K562 (cell line): ENCODE data around the gene POU2F3. TPM values are rescaled to one million over a fixed set of nuclear protein-coding genes. Genes with fewer than 3 reads are reported as not detected.

Experiments used
- ATAC-seq: fragments of 200-7000 bp; cut with Tn5 transposase; 3 replicates; pipeline ENCODE4 v1.9.1; 2020; ENCODE audit warnings: moderate library complexity
- BruUV-seq: library from RNA; stranded (reverse); fragments of 400-500 nt; replicated peaks from 2 replicates; lab custom pipeline; 2021; lab: Mats Ljungman, UMichigan
- CTCF ChIA-PET: fragments of 300-600 bp; formaldehyde crosslinking; extraction: SDS; loops from one replicate; lab custom pipeline; 2021; ENCODE audit warnings: low intra/inter-chr PET ratio; lab: Yijun Ruan, JAX
- POLR2A ChIA-PET: fragments of 300-600, 350-650 bp; sonication (Branson Sonifier 250); formaldehyde crosslinking; extraction: SDS; loops from one replicate; lab custom pipeline; 2021; ENCODE audit warnings: antibody characterized with exemption, inconsistent platforms; lab: Yijun Ruan, JAX
- DNase-seq, 4 experiments: peaks; one replicate each; pipeline versions ENCODE4 v3.0.0 to v3.0.0-alpha.2; 2011 to 2018; ENCODE audit warnings: low spot score in 3 of 4, mixed read lengths in 3 of 4; ENCODE audit errors: extremely low read depth in 1 of 4
- FAIRE-seq: peaks from 2 replicates; lab custom pipeline; 2011; peaks lifted over from hg19 to GRCh38; lab: Jason Lieb, UNC
- H2AFZ ChIP-seq: 2 replicates; pipeline ENCODE4 v1.6.0; 2011; ENCODE audit warnings: low read depth, low read length, control low read depth, inconsistent platforms
- H3K27ac ChIP-seq: fragments of 200-600 bp; 3 replicates; pipeline ENCODE4 v1.8.0; 2011; ENCODE audit warnings: low read depth, mild to moderate bottlenecking, control low read depth, inconsistent platforms, low read length, moderate library complexity, mixed read lengths; ENCODE audit errors: extremely low read depth
- H3K27me3 ChIP-seq, 2 experiments: fragments of 300-600 bp in 1 of 2; 2 replicates in 1 of 2; 3 replicates in 1 of 2; pipeline versions ENCODE4 v1.6.0 to v1.8.0; 2011; ENCODE audit warnings: inconsistent platforms in 2 of 2, low read length in 2 of 2, mild to moderate bottlenecking in 1 of 2, mixed read lengths in 1 of 2, moderate library complexity in 1 of 2; ENCODE audit not compliant: control insufficient read depth in 2 of 2, insufficient read depth in 2 of 2
- H3K36me3 ChIP-seq: fragments of 300-600 bp; 3 replicates; pipeline ENCODE4 v1.8.0; 2011; ENCODE audit warnings: mild to moderate bottlenecking, low read length, inconsistent platforms; ENCODE audit not compliant: control insufficient read depth, insufficient read depth
- H3K4me1 ChIP-seq, 2 experiments: fragments of 200-600 bp in 1 of 2; replicated peaks in 1 of 2; 2 replicates in 1 of 2; 3 replicates in 1 of 2; pipeline versions ENCODE4 v1.5.1 to v1.8.0; 2011; ENCODE audit warnings: inconsistent platforms in 2 of 2, low read length in 2 of 2, mild to moderate bottlenecking in 1 of 2, mixed read lengths in 1 of 2, moderate library complexity in 1 of 2; ENCODE audit not compliant: control insufficient read depth in 2 of 2, insufficient read depth in 2 of 2
- H3K4me2 ChIP-seq: 2 replicates; pipeline ENCODE4 v1.6.1; 2011; ENCODE audit warnings: low read length, control low read depth, inconsistent platforms, mixed read lengths; ENCODE audit not compliant: insufficient read depth
- H3K4me3 ChIP-seq: fragments of 200-600 bp; sonication (generic), shearing (Covaris generic); 2 replicates; pipeline ENCODE4 v1.5.1; 2016; ENCODE audit warnings: control low read depth, inconsistent platforms
- H3K79me2 ChIP-seq: fragments of 200-600 bp; 3 replicates; pipeline ENCODE4 v1.8.0; 2011; ENCODE audit warnings: low read length, inconsistent platforms; ENCODE audit not compliant: control insufficient read depth, insufficient read depth
- H3K9ac ChIP-seq, 2 experiments: 2 replicates each; pipeline versions ENCODE4 v1.6.0 to v1.6.1; 2011; ENCODE audit warnings: low read depth in 2 of 2, low read length in 2 of 2, control low read depth in 1 of 2, inconsistent platforms in 1 of 2, mild to moderate bottlenecking in 1 of 2, mixed read lengths in 1 of 2; ENCODE audit not compliant: insufficient read depth in 1 of 2
- H3K9me1 ChIP-seq: one replicate; pipeline ENCODE4 v1.6.0; 2011; ENCODE audit warnings: inconsistent platforms, mild to moderate bottlenecking, low read length, moderate library complexity; ENCODE audit not compliant: control insufficient read depth, insufficient read depth
- H3K9me3 ChIP-seq: replicated peaks from 2 replicates; pipeline ENCODE4 v1.5.1; 2011; ENCODE audit warnings: low read depth, low read length, inconsistent platforms; ENCODE audit not compliant: control insufficient read depth, insufficient read depth
- H4K20me1 ChIP-seq: replicated peaks from 2 replicates; pipeline ENCODE4 v1.6.1; 2011; ENCODE audit warnings: low read length, inconsistent platforms, mixed read lengths; ENCODE audit not compliant: control insufficient read depth, insufficient read depth
- HMGN3 ChIP-seq: IDR thresholded peaks from 2 replicates; pipeline ENCODE4 v1.6.1; 2011; ENCODE audit warnings: borderline replicate concordance, low read depth, mild to moderate bottlenecking, mixed read lengths, low read length; ENCODE audit not compliant: insufficient read length; ENCODE audit errors: extremely low read depth
- MYNN ChIP-seq, 2 experiments: sonication (generic); formaldehyde crosslinking in 1 of 2; IDR thresholded peaks; 2 replicates each; pipeline versions ENCODE4 v1.5.0 to v1.6.1; 2016 to 2020; ENCODE audit warnings: antibody characterized with exemption in 1 of 2, missing genetic modification reagents in 1 of 2
- PHF20 ChIP-seq: fragments of 450-650 bp; IDR thresholded peaks from 2 replicates; pipeline ENCODE4 v1.6.1; 2018; ENCODE audit not compliant: partially characterized antibody
- PTBP1 ChIP-seq: fragments of 200-400 bp; formaldehyde crosslinking; IDR thresholded peaks from 2 replicates; pipeline ENCODE4 v1.6.1; 2017; ENCODE audit warnings: low read depth, low read length
- SAFB2 ChIP-seq: fragments of 200-400 bp; formaldehyde crosslinking; IDR thresholded peaks from 2 replicates; pipeline ENCODE4 v1.6.1; 2018; ENCODE audit warnings: borderline replicate concordance, low read length, low read depth, moderate library complexity; ENCODE audit not compliant: severe bottlenecking
- TGIF2 ChIP-seq: sonication (generic); formaldehyde crosslinking; IDR thresholded peaks from 2 replicates; pipeline ENCODE4 v1.8.1; 2022; ENCODE audit warnings: mild to moderate bottlenecking, missing genetic modification reagents, moderate library complexity
- ZBTB17 ChIP-seq: fragments of 450-650 bp; formaldehyde crosslinking; IDR thresholded peaks from 2 replicates; pipeline ENCODE4 v1.4.0; 2020; ENCODE audit warnings: mild to moderate bottlenecking
- WGBS: fragments of 100-300 bp; shearing (Covaris generic); methylation state at CpG from one replicate; pipeline ENCODE4 v1.1.6; 2016; ENCODE audit warnings: low coverage, mixed read lengths; ENCODE audit not compliant: insufficient coverage; ENCODE audit errors: missing lambda C conversion rate; 5-methylcytosine and 5-hydroxymethylcytosine counted together
- in situ Hi-C: fragments of 300-500 bp; cut with MboI; formaldehyde crosslinking; loops from 4 replicates; pipeline ENCODE4 v1.15.0; 2018; ENCODE audit warnings: inconsistent platforms, mixed read lengths
- intact Hi-C: fragments of 100-400 bp; cut with micrococcal nuclease; formaldehyde crosslinking; loops from 2 replicates; pipeline ENCODE4 v1.14.2; 2022
- polyA plus RNA-seq, 8 experiments: library from polyadenylated mRNA; depleted of rRNA in 4 of 8; stranded (reverse) in 5 of 8; unstranded in 3 of 8; fragments of >200 nt; fragmentation: Nextera tagmentation in 2 of 8; fragmentation: Illumina TruSeq in 1 of 8; extraction: Ambion mirVana in 2 of 8; extraction: Trizol in 1 of 8; gene quantifications; 2 replicates each; pipeline versions ENCODE4 v1.2.1 to v1.2.3, GENCODE V29; 2011 to 2014; ENCODE audit warnings: inconsistent platforms in 1 of 8, missing spikeins in 1 of 8
- total RNA-seq, 7 experiments: library from RNA; depleted of rRNA in 6 of 7; stranded (reverse); fragments of >200 nt in 6 of 7; fragmentation: Illumina TruSeq in 2 of 7; extraction: Trizol in 2 of 7; gene quantifications; 2 replicates each; pipeline versions ENCODE4 v1.2.1 to v1.2.3, GENCODE V29; 2011 to 2021; ENCODE audit warnings: low replicate concordance in 1 of 7

The POU2F3 gene
- total and polyA plus RNA-seq, 9 of the 15 experiments (the other 6 are each of a cell fraction or from before 2014, with no cell fraction given): not detected

- H3K36me3 ChIP-seq: no peaks in the 10 kb centered on the region
- ATAC-seq (no peak), FAIRE-seq (no peak), DNase-seq (no peak)
- no peak overlapping the region for H3K27ac ChIP-seq
- H3K9me3 ChIP-seq: no peaks in the 10 kb centered on the region
- no peaks in the 10 kb centered on the region for H4K20me1 ChIP-seq
- H2AFZ ChIP-seq: no peak overlapping the region
- intact Hi-C loops: no loop called here
- POLR2A ChIA-PET: interaction anchor here (0.6 kb wide), 1 partner anchor 600 kb away, joined by 3 read pairs; no protein-coding TSS in a partner anchor
- H3K4me3 ChIP-seq: no peak overlapping the region
- BruUV-seq: no TSS peak
- H3K79me2 ChIP-seq: no peaks in the 10 kb centered on the region
- in situ Hi-C loops: no loop called here
- no peaks in the 10 kb centered on the region for H3K9me1 ChIP-seq
- H3K4me1 ChIP-seq: no peaks in the 10 kb centered on the region
- H3K4me2 ChIP-seq: no peak overlapping the region
- peaks cover 15 to 20% of the 10 kb centered on the region in 2 experiments for H3K27me3 ChIP-seq
- no peak for TF ChIP-seq PHF20
- no peak for TF ChIP-seq HMGN3
- TF ChIP-seq ZBTB17: no peak
- TF ChIP-seq TGIF2: no peak
- no peak for TF ChIP-seq PTBP1
- TF ChIP-seq SAFB2: no peak
- no peak for TF ChIP-seq MYNN (IDR thresholded peaks at IDR 0.05)
- TF ChIP-seq MYNN (CRISPR knock-in tag; IDR thresholded peaks at IDR 0.05): no peak
- CTCF ChIA-PET: interaction anchor here (0.6 kb wide), 1 partner anchor 12 kb away, joined by 3 read pairs; no protein-coding TSS in a partner anchor
- H3K9ac ChIP-seq: no peak overlapping the region
- 10% methylated on average over 3 of the region's 3 CpGs for WGBS
Measured at GRCh38 chr11:120290956-120291355, 51.0 kb downstream of the POU2F3 start.
